PC-3 (cell line): ENCODE data around the gene AGPS. TPM values are rescaled to one million over a fixed set of nuclear protein-coding genes. Genes with fewer than 3 reads are reported as not detected.
"Not testable (repeated sequence)": the region's sequence is repeated elsewhere in the genome, so short reads cannot be mapped to it uniquely, and the experiment has no call there.

Source experiments
- ATAC-seq: fragments of 200-7000 bp; cut with Tn5 transposase; 2 replicates; pipeline ENCODE4 v1.9.1; 2020; ENCODE audit warnings: mild to moderate bottlenecking, moderate library complexity
- BruUV-seq: library from RNA; stranded (reverse); fragments of 400-500 nt; replicated peaks from 2 replicates; lab custom pipeline; 2021; lab: Mats Ljungman, UMichigan
- CTCF ChIA-PET: fragments of 300-600 bp; sonication (Branson Sonifier 250); formaldehyde crosslinking; loops from one replicate; lab custom pipeline; 2022; ENCODE audit warnings: antibody characterized with exemption; lab: Charles Lee
- POLR2A ChIA-PET: fragments of 300-600 bp; sonication (Branson Sonifier 250); formaldehyde crosslinking; loops from one replicate; lab custom pipeline; 2022; ENCODE audit warnings: antibody characterized with exemption; ENCODE audit not compliant: unreplicated experiment; lab: Charles Lee
- DNase-seq: peaks from one replicate; pipeline ENCODE4 v3.0.0-alpha.2; 2015
- H2AFZ ChIP-seq: fragments of 300-600 bp; sonication (generic); 2 replicates; pipeline ENCODE4 v1.6.0; 2016; ENCODE audit warnings: antibody characterized with exemption, low read length
- H3F3A ChIP-seq: fragments of 300-600 bp; sonication (generic); one replicate; pipeline ENCODE4 v1.6.0; 2017; ENCODE audit warnings: antibody characterized with exemption, low read length, control low read depth, mild to moderate bottlenecking; ENCODE audit not compliant: unreplicated experiment
- H3K27ac ChIP-seq: fragments of 300-600 bp; sonication (generic); 2 replicates; pipeline ENCODE4 v1.5.1; 2016; ENCODE audit warnings: mild to moderate bottlenecking, low read length
- H3K27me3 ChIP-seq: fragments of 300-600 bp; sonication (generic); 2 replicates; pipeline ENCODE4 v1.6.1; 2016; ENCODE audit warnings: low read length, mixed read lengths
- H3K36me3 ChIP-seq: fragments of 300-600 bp; sonication (generic); 2 replicates; pipeline ENCODE4 v1.6.1; 2016; ENCODE audit warnings: low read depth, mixed run types, low read length, mixed read lengths
- H3K4me1 ChIP-seq: fragments of 300-600 bp; sonication (generic); 2 replicates; pipeline ENCODE4 v1.5.1; 2016; ENCODE audit warnings: low read length; ENCODE audit not compliant: insufficient read depth
- H3K4me2 ChIP-seq: fragments of 300-600 bp; sonication (generic); 2 replicates; pipeline ENCODE4 v1.6.0; 2016; ENCODE audit warnings: low read length
- H3K4me3 ChIP-seq: fragments of 300-600 bp; sonication (generic); 2 replicates; pipeline ENCODE4 v1.5.1; 2016; ENCODE audit warnings: mild to moderate bottlenecking, low read length, mixed read lengths
- H3K79me2 ChIP-seq: fragments of 300-600 bp; sonication (generic); 2 replicates; pipeline ENCODE4 v1.6.1; 2017; ENCODE audit warnings: low read length, mixed read lengths
- H3K9ac ChIP-seq: fragments of 300-600 bp; sonication (generic); 2 replicates; pipeline ENCODE4 v1.6.0; 2016; ENCODE audit warnings: mild to moderate bottlenecking, low read length
- H3K9me2 ChIP-seq: fragments of 300-600 bp; sonication (generic); replicated peaks from 2 replicates; pipeline ENCODE4 v1.6.1; 2016; ENCODE audit warnings: mixed run types, low read length, mixed read lengths
- H3K9me3 ChIP-seq: fragments of 300-600 bp; sonication (generic); 2 replicates; pipeline ENCODE4 v1.6.1; 2016; ENCODE audit warnings: low read length, mixed read lengths
- H4K20me1 ChIP-seq: fragments of 300-600 bp; sonication (generic); 2 replicates; pipeline ENCODE4 v1.6.1; 2016; ENCODE audit warnings: low read length, mixed read lengths
- EZH2 ChIP-seq: fragments of 300-600 bp; sonication (generic); IDR thresholded peaks from one replicate; pipeline ENCODE4 v1.6.1; 2017; ENCODE audit warnings: antibody characterized with exemption, mild to moderate bottlenecking, low read length; ENCODE audit not compliant: unreplicated experiment
- EZH2phosphoT487 ChIP-seq: fragments of 300-600 bp; sonication (generic); IDR thresholded peaks from 2 replicates; pipeline ENCODE4 v1.6.1; 2018; ENCODE audit warnings: mild to moderate bottlenecking, antibody characterized with exemption, low read length, borderline replicate concordance
- intact Hi-C: fragments of 100-400 bp; cut with micrococcal nuclease; formaldehyde crosslinking; loops from 2 replicates; pipeline ENCODE4 v1.9.0; 2023
- total RNA-seq: library from RNA; depleted of rRNA; stranded (reverse); fragments of >200 nt; gene quantifications from 2 replicates; pipeline ENCODE4 v1.2.3, GENCODE V29; 2014
- TF ChIP-seq, protein P1 (sequence below): fragments of 300-600 bp; sonication (generic); conservative IDR thresholded peaks from 2 replicates; pipeline ENCODE4 v1.5.1; 2017; ENCODE audit warnings: antibody characterized with exemption, low read depth, mild to moderate bottlenecking, low read length

Gene AGPS
- total RNA-seq, 1 experiment from 2014 or later, result 147 TPM

DNA sequence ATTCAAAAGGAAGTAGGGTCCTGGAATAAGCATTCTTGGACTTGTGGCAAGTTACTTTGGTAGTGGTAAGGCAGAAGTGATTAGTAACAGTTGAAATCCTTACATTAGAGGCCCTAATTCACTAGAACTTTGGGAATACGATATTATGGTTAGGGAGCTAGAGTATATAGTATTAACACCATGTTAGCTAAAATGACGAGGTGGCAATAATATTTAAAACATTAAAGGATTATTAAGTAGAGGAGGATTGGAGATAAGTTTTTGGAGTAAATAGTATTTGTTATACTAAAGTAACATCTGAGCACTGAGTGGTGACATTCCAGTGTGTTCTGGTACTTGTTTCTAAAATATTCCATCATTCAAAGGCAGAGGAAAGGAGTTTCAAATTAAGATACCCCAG lies 91.0 kb downstream of the AGPS start:
- Histone ChIP-seq H3K4me3 (no peak overlapping the region), H3K9me2 (no peaks in the 10 kb centered on the region), H3K79me2 (no peaks in the 10 kb centered on the region), H3K27ac (no peak overlapping the region), H3K9me3 (no peaks in the 10 kb centered on the region), H3K4me1 (no peaks in the 10 kb centered on the region), H3K9ac (no peak overlapping the region), H4K20me1 (no peaks in the 10 kb centered on the region), H3K27me3 (no peaks in the 10 kb centered on the region), H3F3A (no peaks in the 10 kb centered on the region), H3K36me3 (0 out of 2 replicates have a peak, but pooled peaks cover 5% of the 10 kb centered on the region), H3K4me2 (no peak overlapping the region), H2AFZ (no peak overlapping the region)
- DNase-seq (no peak), ATAC-seq (no peak)
- BruUV-seq, result no TSS peak
- POLR2A ChIA-PET, result no interaction called here
- intact Hi-C loops, result no loop called here
- CTCF ChIA-PET, result no interaction called here
- TF ChIP-seq EZH2phosphoT487 (no peak), EZH2 (no peak)
- TF ChIP-seq, protein P1, sequence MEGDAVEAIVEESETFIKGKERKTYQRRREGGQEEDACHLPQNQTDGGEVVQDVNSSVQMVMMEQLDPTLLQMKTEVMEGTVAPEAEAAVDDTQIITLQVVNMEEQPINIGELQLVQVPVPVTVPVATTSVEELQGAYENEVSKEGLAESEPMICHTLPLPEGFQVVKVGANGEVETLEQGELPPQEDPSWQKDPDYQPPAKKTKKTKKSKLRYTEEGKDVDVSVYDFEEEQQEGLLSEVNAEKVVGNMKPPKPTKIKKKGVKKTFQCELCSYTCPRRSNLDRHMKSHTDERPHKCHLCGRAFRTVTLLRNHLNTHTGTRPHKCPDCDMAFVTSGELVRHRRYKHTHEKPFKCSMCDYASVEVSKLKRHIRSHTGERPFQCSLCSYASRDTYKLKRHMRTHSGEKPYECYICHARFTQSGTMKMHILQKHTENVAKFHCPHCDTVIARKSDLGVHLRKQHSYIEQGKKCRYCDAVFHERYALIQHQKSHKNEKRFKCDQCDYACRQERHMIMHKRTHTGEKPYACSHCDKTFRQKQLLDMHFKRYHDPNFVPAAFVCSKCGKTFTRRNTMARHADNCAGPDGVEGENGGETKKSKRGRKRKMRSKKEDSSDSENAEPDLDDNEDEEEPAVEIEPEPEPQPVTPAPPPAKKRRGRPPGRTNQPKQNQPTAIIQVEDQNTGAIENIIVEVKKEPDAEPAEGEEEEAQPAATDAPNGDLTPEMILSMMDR, result no peak

DNA sequence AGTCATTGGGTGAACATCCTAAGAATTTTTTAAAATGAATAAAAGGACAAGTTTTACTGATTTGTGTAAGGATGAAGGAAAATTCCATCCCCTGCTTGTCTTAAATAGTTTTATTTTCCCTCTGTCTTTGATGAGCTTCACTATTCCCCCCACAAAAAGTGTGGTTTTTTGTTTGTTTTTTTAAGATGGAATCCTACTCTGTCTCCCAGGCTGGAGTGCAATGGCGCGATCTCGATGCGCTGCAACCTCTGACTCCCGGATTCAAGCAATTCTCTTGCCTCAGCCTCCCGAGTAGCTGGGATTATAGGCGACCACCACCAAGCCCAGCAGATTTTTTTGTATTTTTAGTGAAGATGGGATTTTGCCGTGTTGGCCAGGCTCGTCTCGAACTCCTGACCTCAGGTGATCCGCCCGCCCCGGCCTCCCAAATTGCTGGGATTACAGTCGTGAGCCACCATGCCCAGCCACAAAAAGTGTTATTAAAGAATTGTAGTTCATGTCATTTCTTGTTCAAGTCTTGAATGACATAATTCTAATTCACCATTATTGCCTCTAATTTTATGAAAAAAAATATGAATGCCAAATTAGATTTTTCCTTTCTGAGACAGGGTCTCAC lies 91.7 kb downstream of the AGPS start:
- H3K27me3 ChIP-seq, result no peaks in the 10 kb centered on the region
- H3K4me3 ChIP-seq, result no peak overlapping the region
- no peaks in the 10 kb centered on the region for H4K20me1 ChIP-seq
- no peaks in the 10 kb centered on the region for H3K79me2 ChIP-seq
- TF ChIP-seq EZH2 (no peak), EZH2phosphoT487 (no peak)
- TF ChIP-seq, protein P1, result no peak
- no peaks in the 10 kb centered on the region for H3K9me3 ChIP-seq
- H3K27ac ChIP-seq, result no peak overlapping the region
- DNase-seq (no peak), ATAC-seq (no peak)
- H3K36me3 ChIP-seq, result no peaks in the 10 kb centered on the region
- no peak overlapping the region for H3K4me2 ChIP-seq
- BruUV-seq, result no TSS peak
- no peaks in the 10 kb centered on the region for H3K4me1 ChIP-seq
- no peak overlapping the region for H3K9ac ChIP-seq
- CTCF ChIA-PET, result no interaction called here
- POLR2A ChIA-PET, result no interaction called here
- no peaks in the 10 kb centered on the region for H3K9me2 ChIP-seq
- no peak overlapping the region for H2AFZ ChIP-seq
- H3F3A ChIP-seq, result no peaks in the 10 kb centered on the region
- intact Hi-C loops, result no loop called here

DNA sequence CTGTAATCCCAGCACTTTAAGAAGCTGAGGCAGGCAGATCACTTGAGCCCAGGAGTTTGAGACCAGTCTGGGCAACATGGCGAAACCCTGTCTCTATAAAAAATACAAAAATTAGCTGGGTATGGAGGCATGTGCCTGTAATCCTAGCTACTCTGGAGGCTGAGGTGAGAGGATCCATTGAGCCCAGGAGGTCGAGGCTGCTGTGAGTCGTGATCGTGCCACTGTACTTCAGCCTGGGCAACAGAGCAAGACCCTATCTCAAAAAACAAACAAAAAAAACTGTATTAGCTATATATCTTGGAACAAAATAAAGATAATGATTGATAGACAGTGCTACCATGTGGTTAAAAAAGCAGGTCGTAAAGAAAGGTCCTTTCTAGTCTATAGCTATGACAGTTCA lies 93.1 kb downstream of the AGPS start:
- ATAC-seq, H3K9me2 ChIP-seq, H3K4me3 ChIP-seq, H2AFZ ChIP-seq, H3K36me3 ChIP-seq, DNase-seq, H3K4me2 ChIP-seq, H3K27ac ChIP-seq, H3F3A ChIP-seq, POLR2A ChIA-PET, BruUV-seq, H3K79me2 ChIP-seq, H3K9me3 ChIP-seq, H3K27me3 ChIP-seq, H3K4me1 ChIP-seq, intact Hi-C loops, H4K20me1 ChIP-seq, H3K9ac ChIP-seq: not testable (repeated sequence)
- CTCF ChIA-PET, result interaction anchor here (0.6 kb wide), 1 partner anchor 207 kb away, joined by 3 read pairs; no protein-coding TSS in a partner anchor
